ENCODE results near the gene FAAP20. TPM values are rescaled to one million over a fixed set of nuclear protein-coding genes. Genes with fewer than 3 reads are reported as not detected.
"Not testable (repeated sequence)": the region's sequence is repeated elsewhere in the genome, so short reads cannot be mapped to it uniquely, and the experiment has no call there.

Gene FAAP20
- total RNA-seq, 1 experiment from 2014 or later = 58.0 TPM

DNA sequence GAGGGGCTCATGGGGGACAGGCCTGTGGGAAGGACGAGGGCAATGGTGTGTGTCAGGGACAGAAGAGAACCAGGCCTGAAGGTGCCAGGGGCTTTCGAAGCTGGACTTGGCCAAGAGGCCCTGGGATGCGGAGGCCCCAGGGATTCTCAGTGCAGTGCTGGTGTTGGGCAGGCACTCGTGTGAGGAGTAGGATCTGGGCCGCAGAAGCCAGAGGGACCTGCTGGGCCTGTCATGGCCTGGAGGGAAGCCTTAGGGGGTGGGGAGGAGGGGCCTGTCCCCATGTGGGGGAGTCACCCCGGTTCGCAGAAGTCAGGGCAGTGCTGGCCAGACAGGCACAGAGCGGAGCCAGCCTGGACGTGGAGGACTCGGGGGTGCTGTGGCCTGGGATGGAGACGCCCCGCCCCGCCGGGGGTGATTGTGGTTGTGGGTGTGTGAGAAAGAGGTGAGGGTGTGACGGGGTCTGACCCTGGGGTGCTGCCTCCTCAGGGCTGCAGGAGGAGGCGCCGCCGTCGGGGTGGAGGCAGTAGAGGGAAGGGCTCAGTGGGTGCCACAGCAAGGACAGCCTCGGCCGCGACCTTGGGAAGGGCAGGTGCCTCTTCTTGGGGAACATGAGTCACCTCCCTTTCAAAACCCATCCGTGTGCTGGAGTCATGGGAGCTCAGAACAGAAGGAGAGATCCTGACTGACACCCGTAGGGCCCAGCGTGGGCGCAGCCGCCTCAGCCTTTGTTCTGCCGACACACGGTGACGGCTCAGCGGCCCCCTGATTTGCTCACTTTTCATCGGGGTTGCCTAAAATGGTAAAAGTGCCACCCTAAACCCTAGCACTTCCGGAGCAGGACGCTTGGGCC, 33.9 kb downstream of the FAAP20 start:
- no peaks in the 10 kb centered on the region for H3K9me3 ChIP-seq (replicated peaks)
- H3K27me3 ChIP-seq = peaks cover 6% of the 10 kb centered on the region; the same call in 1 of the 2 replicates
- no peak overlapping the region for H3K4me3 ChIP-seq
- no peaks in the 10 kb centered on the region for H3K36me3 ChIP-seq
- no peak for DNase-seq
- no peak overlapping the region for H3K27ac ChIP-seq
- H3K4me1 ChIP-seq = no peaks in the 10 kb centered on the region

DNA sequence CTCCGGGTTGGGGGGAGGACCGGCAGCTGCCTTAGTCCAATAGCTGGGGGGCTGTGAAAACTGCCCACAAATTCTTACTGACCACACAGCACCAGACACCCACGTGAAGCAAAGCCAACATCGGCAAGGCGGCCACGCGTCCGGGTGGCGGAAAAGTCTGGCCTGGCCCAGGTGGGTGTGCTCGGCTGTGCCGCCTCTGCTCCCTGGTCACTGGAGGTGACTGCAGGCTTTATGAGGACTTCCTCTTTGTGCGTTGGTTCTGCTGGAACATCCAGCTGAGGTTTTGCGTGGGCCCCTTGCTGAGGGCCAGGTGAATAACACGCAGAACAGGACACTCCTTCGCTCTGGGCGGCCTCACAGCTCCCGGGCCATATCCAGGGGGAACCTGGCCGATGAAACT, 35.4 kb downstream of the FAAP20 start:
- Histone ChIP-seq H3K27ac (no peak overlapping the region), H3K36me3 (no peaks in the 10 kb centered on the region), H3K4me3 (no peak overlapping the region), H3K27me3 (peaks cover 6% of the 10 kb centered on the region; the same call in 1 of the 2 replicates), H3K9me3 (replicated peaks) (no peaks in the 10 kb centered on the region), H3K4me1 (no peaks in the 10 kb centered on the region)
- DNase-seq = no peak

DNA sequence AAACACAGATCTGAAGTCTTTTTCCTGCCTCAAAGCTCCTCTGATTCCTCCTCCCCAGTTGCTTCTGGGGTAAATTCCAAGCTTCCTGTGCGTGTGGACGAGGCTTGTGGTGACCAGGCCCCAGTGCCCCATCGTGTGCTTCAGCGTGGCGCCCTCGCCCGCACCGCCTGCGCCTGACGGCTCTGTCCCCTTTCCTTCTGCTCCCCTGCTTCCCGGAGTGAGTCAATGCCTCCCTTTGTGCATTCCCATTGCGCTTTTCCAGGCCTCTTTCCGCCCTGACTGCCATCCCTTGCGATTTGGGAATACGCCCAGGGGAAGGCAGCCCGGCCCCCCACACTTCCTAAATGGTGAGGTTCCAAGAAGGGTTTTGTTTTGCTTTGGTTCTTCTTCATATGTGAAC, 36.3 kb downstream of the FAAP20 start:
- no peak for DNase-seq
- Histone ChIP-seq H3K4me1 (no peaks in the 10 kb centered on the region), H3K27me3 (peaks cover 6% of the 10 kb centered on the region; the same call in 1 of the 2 replicates), H3K9me3 (replicated peaks) (no peaks in the 10 kb centered on the region), H3K27ac (no peak overlapping the region), H3K36me3 (no peaks in the 10 kb centered on the region), H3K4me3 (no peak overlapping the region)

DNA sequence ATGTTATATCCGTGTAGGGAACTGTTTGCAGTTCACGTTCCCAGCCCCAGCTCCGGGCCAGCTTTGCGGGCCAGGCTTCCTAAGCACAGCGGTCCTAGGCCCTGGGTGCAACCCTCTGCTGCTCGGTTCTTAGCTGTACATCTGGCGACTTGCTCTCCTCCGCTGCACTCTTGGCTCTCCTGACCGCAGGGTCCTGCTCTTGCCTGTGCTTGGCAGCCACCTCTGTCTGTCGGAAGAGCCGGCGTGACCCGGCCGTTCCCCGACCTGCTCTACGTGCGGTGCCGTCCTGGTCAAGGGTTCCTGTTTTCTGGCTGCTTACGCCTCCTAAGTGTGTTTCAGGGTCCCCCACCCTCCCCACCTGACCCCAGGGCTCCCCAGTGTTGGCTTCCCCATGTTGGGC, 36.7 kb downstream of the FAAP20 start:
- Histone ChIP-seq H3K4me3 (no peak overlapping the region), H3K36me3 (no peaks in the 10 kb centered on the region), H3K27me3 (peaks cover 6% of the 10 kb centered on the region; the same call in 1 of the 2 replicates), H3K9me3 (replicated peaks) (no peaks in the 10 kb centered on the region), H3K4me1 (no peaks in the 10 kb centered on the region), H3K27ac (no peak overlapping the region)
- DNase-seq = no peak

DNA sequence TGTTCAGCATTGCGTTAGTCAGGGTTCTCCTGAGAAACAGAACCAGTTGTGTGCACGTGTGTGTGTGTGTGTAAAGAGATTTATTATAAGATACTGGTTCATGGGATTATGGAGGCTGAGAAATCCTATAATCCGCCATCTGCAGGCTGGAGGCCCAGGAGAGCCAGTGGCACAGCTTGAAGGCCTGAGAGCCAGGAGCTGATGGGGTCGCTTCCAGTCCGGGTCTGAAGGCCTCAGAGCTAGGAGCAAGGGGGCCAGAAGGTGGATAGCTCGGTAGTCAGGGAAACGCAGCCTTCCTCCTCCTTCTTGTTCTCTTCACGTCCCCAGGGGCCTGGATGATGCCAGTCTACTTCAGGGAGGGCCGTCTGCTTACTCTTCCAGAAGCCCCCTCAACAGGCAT, 37.7 kb downstream of the FAAP20 start:
- H3K4me1 ChIP-seq = no peaks in the 10 kb centered on the region
- no peaks in the 10 kb centered on the region for H3K9me3 ChIP-seq (replicated peaks)
- no peak overlapping the region for H3K27ac ChIP-seq
- no peaks in the 10 kb centered on the region for H3K36me3 ChIP-seq
- H3K4me3 ChIP-seq = no peak overlapping the region
- no peak for DNase-seq
- peaks cover 6% of the 10 kb centered on the region for H3K27me3 ChIP-seq

DNA sequence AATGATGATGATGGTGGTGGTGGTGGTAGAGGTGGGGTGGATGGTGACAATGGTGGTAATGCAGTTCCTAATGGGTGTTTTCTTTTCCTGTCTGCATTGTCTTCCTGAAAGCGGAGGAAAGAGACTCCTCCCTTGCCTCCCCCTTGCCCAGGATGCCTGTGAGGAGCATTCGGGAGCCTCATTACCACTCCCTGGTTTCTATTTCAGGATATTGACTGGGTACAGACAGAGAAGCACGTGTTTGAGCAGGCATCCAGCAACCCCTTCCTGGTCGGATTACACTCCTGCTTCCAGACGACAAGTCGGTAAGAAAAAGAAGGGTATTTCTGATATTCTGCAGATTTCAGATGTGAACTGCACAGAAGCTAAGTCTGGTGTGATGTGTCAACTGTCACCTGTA, 38.8 kb downstream of the FAAP20 start:
- Histone ChIP-seq H3K4me3 (no peak overlapping the region), H3K9me3 (replicated peaks) (no peaks in the 10 kb centered on the region), H3K27me3 (peaks cover 9% of the 10 kb centered on the region), H3K27ac (no peak overlapping the region), H3K36me3 (no peaks in the 10 kb centered on the region), H3K4me1 (no peaks in the 10 kb centered on the region)
- no peak for DNase-seq

DNA sequence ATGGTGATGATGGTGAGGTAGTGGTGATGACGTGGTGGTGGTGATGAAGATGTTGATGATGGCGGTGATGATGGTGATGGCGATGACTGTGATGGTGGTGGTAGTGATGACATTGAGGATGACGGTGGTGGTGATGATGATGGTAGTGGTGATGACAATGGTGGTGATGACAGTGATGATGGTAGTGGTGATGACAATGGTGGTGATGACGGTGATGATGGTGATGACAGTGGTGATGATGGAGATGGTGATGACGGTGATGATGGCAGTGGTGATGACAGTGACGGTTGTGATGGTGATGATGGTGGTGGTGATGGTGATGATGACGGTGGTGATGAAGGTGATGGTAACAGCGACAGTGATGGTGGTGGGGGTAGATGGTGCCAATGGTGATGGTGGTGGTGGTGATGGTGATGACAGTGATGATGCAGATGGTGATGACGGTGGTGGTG, 39.4 kb downstream of the FAAP20 start:
- no peak overlapping the region for H3K4me3 ChIP-seq
- H3K9me3 ChIP-seq (replicated peaks) = no peaks in the 10 kb centered on the region
- H3K36me3 ChIP-seq = no peaks in the 10 kb centered on the region
- H3K4me1 ChIP-seq = no peaks in the 10 kb centered on the region
- H3K27me3 ChIP-seq = peaks cover 10% of the 10 kb centered on the region
- H3K27ac ChIP-seq = no peak overlapping the region
- DNase-seq = no peak

DNA sequence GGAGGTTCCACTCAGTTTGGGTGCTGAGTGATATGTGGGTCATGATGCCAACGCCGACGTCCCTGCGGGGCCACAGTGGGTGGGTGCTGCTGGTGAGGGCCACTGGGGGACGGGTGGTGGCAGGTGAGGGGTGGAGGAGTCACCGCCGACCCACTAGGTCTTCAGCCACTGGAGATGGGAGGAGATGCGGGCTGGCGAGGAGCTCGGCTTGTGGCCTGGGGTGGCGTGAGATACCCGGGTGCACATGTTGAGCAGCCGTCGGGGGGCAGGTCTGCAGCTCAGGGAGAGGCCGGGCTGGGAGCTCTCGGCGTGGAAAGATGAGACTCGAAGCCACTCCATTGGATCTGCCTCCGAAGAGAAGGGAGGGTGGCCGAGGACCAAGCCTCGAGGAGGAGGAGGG, 40.5 kb downstream of the FAAP20 start:
- Histone ChIP-seq H3K9me3 (replicated peaks) (no peaks in the 10 kb centered on the region), H3K27ac (no peak overlapping the region), H3K4me3 (no peak overlapping the region), H3K36me3 (no peaks in the 10 kb centered on the region), H3K27me3 (peaks cover 10% of the 10 kb centered on the region), H3K4me1 (no peaks in the 10 kb centered on the region)
- DNase-seq = no peak

DNA sequence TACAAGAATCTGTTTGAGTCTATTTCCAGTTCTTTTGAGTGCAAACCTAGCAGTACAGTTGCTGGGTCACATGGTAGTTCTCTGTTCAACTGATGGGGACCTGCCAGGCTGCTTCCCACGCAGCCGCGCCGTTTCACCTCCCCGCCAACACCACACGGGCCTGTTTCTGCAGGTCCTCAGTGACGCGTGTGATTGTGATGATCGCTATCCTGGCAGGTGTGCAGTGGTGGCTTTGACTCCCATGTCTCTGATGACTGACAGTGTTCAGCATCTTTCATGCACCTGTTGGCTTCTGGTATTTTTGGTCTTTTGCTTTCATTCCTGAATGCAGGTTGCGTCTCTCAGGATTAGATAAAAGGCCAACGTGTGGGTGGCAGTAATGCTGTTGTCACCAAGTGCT, 41.6 kb downstream of the FAAP20 start:
- Histone ChIP-seq H3K27ac (no peak overlapping the region), H3K27me3 (peaks cover 10% of the 10 kb centered on the region), H3K4me1 (no peaks in the 10 kb centered on the region), H3K9me3 (replicated peaks) (no peaks in the 10 kb centered on the region), H3K4me3 (no peak overlapping the region), H3K36me3 (no peaks in the 10 kb centered on the region)
- no peak for DNase-seq

DNA sequence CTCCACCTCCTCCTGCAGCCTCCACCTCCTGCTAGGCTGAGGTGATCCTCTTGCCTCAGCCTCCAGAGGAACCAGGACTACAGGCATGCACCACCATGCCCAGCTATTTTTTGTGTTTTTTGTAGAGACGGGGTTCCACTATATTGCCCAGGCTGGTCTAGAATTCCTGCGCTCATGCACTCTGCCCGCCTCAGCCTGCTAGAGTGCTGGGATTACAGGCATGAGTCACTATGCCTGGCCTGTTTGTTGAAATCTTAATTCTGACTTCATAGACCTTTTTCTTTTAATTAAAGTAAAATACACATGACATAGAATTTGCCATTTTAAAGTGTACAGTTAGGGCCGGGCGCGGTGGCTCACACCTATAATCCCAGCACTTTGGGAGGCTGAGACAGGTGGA, 42.7 kb downstream of the FAAP20 start:
- no peaks in the 10 kb centered on the region for H3K36me3 ChIP-seq
- no peaks in the 10 kb centered on the region for H3K4me1 ChIP-seq
- DNase-seq = no peak
- no peaks in the 10 kb centered on the region for H3K9me3 ChIP-seq (replicated peaks)
- H3K27me3 ChIP-seq = peaks cover 10% of the 10 kb centered on the region
- no peak overlapping the region for H3K27ac ChIP-seq
- H3K4me3 ChIP-seq = no peak overlapping the region

DNA sequence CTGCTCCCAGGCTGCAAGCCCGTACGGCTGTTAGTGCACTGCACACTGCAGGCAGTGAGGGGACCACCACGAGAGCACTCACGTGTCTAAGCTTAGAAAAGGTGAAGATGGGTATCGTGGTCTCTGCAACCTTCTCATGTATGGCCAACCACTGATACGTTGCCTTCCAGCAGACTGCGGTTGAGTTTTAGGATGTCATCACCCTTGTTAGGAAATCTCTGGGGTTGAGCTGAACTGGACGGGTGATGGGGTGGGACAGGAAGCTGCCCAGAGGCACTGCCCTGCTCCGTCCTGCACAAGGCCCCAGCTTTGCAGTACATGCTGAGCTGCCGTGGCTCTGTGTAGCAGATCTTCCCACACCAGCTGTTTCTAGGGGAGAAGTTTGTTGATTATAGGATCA, 43.3 kb downstream of the FAAP20 start:
- no peaks in the 10 kb centered on the region for H3K36me3 ChIP-seq

DNA sequence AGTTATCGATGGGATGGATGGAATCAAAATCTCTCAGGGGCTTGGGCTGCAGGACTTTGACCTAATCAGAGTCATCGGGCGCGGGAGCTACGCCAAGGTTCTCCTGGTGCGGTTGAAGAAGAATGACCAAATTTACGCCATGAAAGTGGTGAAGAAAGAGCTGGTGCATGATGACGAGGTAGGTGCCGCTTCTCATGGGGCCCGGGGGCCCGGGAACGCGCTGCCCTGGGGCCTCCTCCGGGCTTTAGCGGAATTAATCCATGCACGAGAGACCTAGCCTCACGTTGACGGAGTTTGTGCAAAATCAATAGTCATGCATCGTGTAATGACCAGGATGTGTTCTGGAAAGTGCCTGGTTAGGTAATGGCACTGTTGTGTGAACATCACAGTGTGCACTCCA, 43.8 kb downstream of the FAAP20 start:
- H3K4me1 ChIP-seq = no peaks in the 10 kb centered on the region
- no peak overlapping the region for H3K27ac ChIP-seq
- H3K27me3 ChIP-seq = peaks cover 10% of the 10 kb centered on the region
- no peak for DNase-seq
- H3K9me3 ChIP-seq (replicated peaks) = no peaks in the 10 kb centered on the region
- no peaks in the 10 kb centered on the region for H3K36me3 ChIP-seq
- no peak overlapping the region for H3K4me3 ChIP-seq

More for the DNA sequence above, 43.3 kb downstream of the FAAP20 start:
- no peak for DNase-seq
- H3K9me3 ChIP-seq (replicated peaks) = no peaks in the 10 kb centered on the region
- H3K27me3 ChIP-seq = peaks cover 10% of the 10 kb centered on the region
- H3K27ac ChIP-seq = no peak overlapping the region
- H3K4me3 ChIP-seq = no peak overlapping the region
- H3K4me1 ChIP-seq = no peaks in the 10 kb centered on the region

DNA sequence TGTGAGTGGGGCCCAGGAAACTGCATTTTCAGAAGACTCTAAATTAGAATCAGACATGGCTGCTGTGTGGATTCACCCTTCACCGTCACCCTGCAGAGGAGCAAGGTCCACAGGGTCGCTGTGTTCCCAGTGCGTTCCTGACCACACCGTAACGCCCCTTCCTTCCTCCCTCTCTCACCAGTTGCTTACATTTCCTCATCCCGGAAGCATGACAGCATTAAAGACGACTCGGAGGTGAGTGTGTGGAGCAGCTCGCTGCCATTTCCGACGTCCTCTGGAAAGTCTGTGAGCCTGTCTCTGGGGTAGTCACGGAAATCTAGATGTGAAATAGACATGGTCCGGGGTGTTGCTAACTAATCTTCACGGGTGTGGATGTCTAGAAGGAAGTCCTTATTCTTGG, 45.9 kb downstream of the FAAP20 start:
- H3K27me3 ChIP-seq = peaks cover 14% of the 10 kb centered on the region
- no peak overlapping the region for H3K4me3 ChIP-seq
- no peaks in the 10 kb centered on the region for H3K9me3 ChIP-seq (replicated peaks)
- no peak overlapping the region for H3K27ac ChIP-seq
- no peak for DNase-seq
- H3K4me1 ChIP-seq = no peaks in the 10 kb centered on the region
- H3K36me3 ChIP-seq = no peaks in the 10 kb centered on the region

DNA sequence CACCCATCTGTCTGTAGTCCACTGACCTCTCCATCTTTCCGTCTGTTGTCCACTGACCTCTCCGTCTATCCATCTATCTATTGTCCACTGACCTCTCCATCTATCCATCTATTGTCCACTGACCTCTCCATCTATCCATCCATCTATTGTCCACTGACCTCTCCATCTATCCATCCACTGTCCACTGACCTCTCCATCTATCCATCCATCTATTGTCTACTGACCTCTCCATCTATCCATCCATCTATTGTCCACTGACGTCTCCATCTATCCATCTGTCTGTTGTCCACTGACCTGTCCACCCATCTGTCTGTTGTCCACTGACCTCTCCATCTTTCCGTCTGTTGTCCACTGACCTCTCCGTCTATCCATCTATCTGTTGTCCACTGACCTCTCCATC, 46.7 kb downstream of the FAAP20 start:
- not testable (repeated sequence) for H3K4me3 ChIP-seq; DNase-seq; H3K9me3 ChIP-seq (replicated peaks); H3K4me1 ChIP-seq; H3K36me3 ChIP-seq; H3K27ac ChIP-seq
- H3K27me3 ChIP-seq = peaks cover 17% of the 10 kb centered on the region

DNA sequence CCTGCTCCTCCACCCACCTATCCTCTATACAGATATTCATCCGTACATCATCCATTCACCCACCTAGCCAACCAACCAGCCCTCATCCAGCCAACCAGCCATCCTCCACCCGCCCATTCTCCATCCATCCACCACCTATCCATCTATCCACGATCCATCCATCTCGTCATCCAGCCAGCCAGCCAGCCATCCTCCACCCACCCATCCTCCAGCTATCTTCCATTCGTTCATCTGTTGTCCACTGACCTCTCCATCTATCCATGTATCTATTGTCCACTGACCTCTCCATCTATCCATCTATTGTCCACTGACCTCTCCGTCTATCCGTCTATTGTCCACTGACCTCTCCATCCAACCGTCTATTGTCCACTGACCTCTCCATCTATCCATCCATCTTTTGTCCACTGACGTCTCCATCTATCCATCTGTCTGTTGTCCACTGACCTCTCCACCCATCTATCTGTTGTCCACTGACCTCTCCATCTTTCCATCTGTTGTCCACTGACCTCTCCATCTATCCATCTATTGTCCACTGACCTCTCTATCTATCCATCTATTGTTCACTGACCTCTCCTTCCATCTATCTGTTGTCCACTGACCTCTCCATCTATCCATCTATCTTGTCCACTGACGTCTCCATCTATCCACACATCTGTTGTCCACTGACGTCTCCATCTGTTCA, 47.6 kb downstream of the FAAP20 start:
- H3K4me1 ChIP-seq = no peaks in the 10 kb centered on the region
- no peak overlapping the region for H3K4me3 ChIP-seq
- no peaks in the 10 kb centered on the region for H3K36me3 ChIP-seq
- peaks cover 17% of the 10 kb centered on the region for H3K27me3 ChIP-seq
- H3K9me3 ChIP-seq (replicated peaks) = no peaks in the 10 kb centered on the region
- no peak for DNase-seq
- H3K27ac ChIP-seq = no peak overlapping the region

Data from SJCRH30 (cell line).